RWPE1 (cell line): ENCODE data around the gene NAA16.

Source experiments
- CTCF ChIA-PET: fragments of 350-600 bp; sonication (Branson Sonifier 250); formaldehyde crosslinking; extraction: SDS; loops from one replicate; lab custom pipeline; 2021; lab: Yijun Ruan, JAX
- POLR2A ChIA-PET: fragments of 400-600 bp; formaldehyde crosslinking; extraction: SDS; loops from one replicate; lab custom pipeline; 2020; ENCODE audit warnings: antibody characterized with exemption; ENCODE audit not compliant: low non-redundant PET; lab: Yijun Ruan, JAX
- DNase-seq: peaks from one replicate; pipeline ENCODE4 v3.0.0; 2012; ENCODE audit warnings: low spot score
- H3K27ac ChIP-seq: fragments of 450-650 bp; 2 replicates; pipeline ENCODE4 v1.5.1; 2017
- TF ChIP-seq, protein P1 (sequence below): fragments of 450-650 bp; conservative IDR thresholded peaks from 2 replicates; pipeline ENCODE4 v1.5.1; 2017; ENCODE audit warnings: low read depth, mild to moderate bottlenecking

Gene NAA16

DNA sequence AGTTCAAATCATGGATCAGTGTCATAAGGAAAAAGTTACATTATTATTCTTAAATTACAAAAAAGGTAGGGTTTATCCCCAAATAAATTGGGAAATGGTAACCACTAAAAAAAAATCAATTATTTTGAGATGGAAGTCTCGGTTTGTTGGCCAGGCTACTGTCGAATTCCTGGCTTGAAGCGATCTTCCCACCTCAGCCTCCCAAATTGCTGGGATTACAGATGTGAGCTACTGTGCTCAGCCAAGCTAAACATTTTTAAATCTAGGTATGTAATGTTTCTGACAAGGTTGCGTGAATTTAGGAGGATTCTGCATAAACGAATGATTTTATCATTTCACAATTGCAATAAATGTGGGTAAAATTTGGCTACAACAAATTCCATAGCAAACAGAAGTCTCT lies 2.0 kb downstream of the NAA16 start:
- CTCF ChIA-PET: no interaction called here
- TF ChIP-seq, protein P1, sequence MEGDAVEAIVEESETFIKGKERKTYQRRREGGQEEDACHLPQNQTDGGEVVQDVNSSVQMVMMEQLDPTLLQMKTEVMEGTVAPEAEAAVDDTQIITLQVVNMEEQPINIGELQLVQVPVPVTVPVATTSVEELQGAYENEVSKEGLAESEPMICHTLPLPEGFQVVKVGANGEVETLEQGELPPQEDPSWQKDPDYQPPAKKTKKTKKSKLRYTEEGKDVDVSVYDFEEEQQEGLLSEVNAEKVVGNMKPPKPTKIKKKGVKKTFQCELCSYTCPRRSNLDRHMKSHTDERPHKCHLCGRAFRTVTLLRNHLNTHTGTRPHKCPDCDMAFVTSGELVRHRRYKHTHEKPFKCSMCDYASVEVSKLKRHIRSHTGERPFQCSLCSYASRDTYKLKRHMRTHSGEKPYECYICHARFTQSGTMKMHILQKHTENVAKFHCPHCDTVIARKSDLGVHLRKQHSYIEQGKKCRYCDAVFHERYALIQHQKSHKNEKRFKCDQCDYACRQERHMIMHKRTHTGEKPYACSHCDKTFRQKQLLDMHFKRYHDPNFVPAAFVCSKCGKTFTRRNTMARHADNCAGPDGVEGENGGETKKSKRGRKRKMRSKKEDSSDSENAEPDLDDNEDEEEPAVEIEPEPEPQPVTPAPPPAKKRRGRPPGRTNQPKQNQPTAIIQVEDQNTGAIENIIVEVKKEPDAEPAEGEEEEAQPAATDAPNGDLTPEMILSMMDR: no peak
- no peak for DNase-seq
- H3K27ac ChIP-seq: no peak overlapping the region
- POLR2A ChIA-PET: no interaction called here

DNA sequence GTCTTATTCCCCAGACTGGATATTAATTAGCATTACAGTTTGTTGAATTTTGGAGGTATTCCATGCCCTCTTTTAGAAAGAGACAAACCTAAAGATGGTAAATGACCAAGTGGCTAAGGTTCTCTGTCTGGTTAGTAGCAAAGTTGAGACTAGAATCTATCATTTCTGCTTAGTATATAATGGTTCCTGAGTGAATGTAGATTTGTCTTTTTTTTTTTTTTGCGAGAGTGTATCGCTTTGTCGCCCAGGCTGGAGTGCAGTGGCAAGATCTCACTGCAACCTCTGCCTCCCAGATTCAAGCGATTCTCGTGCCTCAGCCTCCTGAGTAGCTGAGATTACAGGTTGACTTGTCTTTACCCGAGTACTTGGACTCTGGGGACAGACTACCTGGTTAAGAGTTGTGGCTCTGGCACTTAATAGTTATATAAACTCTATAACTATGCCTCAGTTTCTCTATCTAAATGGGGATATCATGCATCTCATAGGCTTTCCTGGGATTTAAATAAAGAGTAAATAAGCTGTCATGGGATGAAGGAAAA lies 2.7 kb downstream of the NAA16 start:
- no peak for DNase-seq
- ChIA-PET CTCF (no interaction called here), POLR2A (no interaction called here)
- no peak overlapping the region for H3K27ac ChIP-seq
- TF ChIP-seq, protein P1: no peak

DNA sequence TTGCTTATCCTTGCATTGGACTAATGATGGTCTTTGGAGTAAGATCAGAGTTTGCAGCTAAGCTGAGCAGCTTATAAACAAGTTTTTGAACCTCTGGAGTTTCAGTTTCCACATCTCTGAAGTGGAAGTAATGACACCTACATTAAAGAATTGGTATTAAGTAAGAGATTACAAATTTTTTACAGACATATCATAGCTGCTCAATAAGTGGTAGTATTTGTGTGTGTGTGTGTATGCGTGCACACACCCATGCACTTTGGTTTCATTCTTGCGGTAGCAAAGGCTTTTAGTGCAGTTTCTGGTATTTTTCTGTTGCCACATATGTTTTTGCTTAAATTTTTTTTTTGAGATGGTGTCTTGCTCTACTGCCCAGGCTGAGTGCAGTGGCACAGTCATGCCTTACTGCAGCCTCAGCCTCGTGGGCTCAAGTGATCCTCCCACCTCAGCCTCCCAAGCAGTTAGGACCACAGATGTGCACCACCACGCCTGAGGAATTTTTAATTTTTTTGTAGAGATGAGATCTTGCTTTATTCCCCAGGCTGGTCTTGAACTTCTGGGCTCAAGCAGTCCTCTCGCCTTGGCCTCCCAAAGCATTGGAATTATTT lies 4.5 kb downstream of the NAA16 start:
- POLR2A ChIA-PET: no interaction called here
- CTCF ChIA-PET: no interaction called here
- no peak overlapping the region for H3K27ac ChIP-seq
- TF ChIP-seq, protein P1: no peak
- no peak for DNase-seq

DNA sequence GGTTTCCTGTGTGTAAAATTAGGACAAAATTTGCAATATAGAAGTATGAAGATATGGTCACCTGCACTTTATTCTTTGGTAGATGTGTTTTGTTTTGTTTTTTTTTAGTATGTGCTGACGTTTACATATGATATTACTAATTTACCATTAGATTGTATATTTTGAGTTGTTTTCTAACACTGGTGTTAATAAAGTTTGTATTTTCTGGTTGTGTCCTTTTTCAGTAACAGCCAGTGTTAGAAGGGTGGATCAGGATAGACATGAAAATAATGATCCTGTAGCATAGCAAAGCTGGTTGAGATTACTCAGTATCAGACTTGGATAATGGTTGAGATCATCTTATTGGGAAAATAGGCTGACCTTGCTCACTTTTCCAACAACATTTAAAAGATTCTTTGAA lies 6.2 kb downstream of the NAA16 start:
- TF ChIP-seq, protein P1: no peak

DNA sequence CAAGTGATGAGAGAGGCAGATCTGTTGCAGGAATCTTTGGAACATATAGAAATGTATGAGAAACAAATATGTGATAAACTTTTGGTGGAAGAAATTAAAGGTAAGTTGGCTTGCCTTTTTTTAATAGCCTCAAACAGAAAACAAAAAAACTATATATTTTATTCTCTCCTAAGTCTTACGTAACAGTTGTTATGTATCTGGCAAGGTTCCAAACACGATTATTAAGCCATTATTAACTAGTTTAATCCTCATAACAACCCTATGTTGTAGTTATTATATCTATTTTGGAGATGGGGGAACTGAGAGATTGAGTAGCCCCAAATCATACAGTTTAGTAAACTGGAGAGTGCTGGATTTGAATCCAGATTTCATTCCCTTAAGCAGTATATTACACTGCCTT lies 14.7 kb downstream of the NAA16 start:
- CTCF ChIA-PET: no interaction called here
- TF ChIP-seq, protein P1: no peak
- H3K27ac ChIP-seq: no peak overlapping the region
- POLR2A ChIA-PET: no interaction called here
- DNase-seq: no peak

More for the DNA sequence above, 6.2 kb downstream of the NAA16 start:
- H3K27ac ChIP-seq: no peak overlapping the region
- no peak for DNase-seq
- CTCF ChIA-PET: interaction anchor here (0.6 kb wide), 1 partner anchor 62 kb away, joined by 5 read pairs; no protein-coding TSS in a partner anchor
- POLR2A ChIA-PET: no interaction called here

DNA sequence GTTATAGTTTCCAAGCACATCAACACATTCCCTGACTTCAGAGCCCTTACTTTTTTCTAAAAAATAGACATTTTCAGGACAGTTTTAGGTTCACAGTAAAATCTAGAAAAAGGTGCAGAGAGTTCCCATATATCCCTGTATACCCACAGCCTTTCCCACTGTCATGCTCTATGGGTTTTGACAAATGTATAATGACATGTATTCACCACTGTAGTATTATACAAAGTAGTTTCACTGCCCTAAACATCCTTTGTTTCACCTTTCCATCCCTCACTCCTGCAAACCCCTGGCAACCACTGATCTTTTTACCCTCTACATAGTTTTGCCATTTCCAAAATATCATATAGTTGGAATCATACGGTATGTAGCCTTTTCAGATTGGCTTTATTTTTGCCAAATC lies 15.6 kb downstream of the NAA16 start:
- CTCF ChIA-PET: no interaction called here
- H3K27ac ChIP-seq: no peak overlapping the region
- DNase-seq: no peak
- POLR2A ChIA-PET: no interaction called here
- TF ChIP-seq, protein P1: no peak
